Measurements from ENCODE around the gene TBC1D4.
"Not testable (repeated sequence)": the region's sequence is repeated elsewhere in the genome, so short reads cannot be mapped to it uniquely, and the experiment has no call there.

The TBC1D4 gene

GRCh38 chr13:75258159-75258782 lies 223.7 kb downstream of the TBC1D4 start:
- peak; percentile 25 for DNase-seq

DNA sequence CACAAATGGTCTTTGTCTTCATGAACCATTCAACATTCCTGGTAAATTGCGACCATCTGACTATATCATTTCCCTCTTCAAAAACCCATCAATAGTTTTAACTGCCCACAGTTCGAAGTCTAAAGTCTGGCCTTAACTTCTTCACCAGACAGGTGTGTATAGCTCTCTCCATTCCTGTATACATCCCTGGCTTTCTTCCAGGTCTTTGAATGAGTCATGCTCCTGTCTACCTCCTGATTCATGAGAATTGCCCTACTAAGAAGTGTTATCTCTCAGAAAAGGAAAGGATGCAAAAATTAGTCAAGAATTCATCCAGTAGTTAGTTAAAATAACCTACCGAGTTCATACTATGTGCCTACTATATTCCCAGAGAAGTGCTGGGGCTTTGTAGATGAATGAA lies 225.0 kb downstream of the TBC1D4 start:
- DNase-seq: peak; percentile 68

GRCh38 chr13:75255653-75256052 lies 226.3 kb downstream of the TBC1D4 start:
- no peak for DNase-seq

- no peak for DNase-seq
Observed at GRCh38 chr13:75255147-75255546, 226.8 kb downstream of the TBC1D4 start.

GRCh38 chr13:75251188-75251587 lies 230.8 kb downstream of the TBC1D4 start:
- DNase-seq: no peak

DNA sequence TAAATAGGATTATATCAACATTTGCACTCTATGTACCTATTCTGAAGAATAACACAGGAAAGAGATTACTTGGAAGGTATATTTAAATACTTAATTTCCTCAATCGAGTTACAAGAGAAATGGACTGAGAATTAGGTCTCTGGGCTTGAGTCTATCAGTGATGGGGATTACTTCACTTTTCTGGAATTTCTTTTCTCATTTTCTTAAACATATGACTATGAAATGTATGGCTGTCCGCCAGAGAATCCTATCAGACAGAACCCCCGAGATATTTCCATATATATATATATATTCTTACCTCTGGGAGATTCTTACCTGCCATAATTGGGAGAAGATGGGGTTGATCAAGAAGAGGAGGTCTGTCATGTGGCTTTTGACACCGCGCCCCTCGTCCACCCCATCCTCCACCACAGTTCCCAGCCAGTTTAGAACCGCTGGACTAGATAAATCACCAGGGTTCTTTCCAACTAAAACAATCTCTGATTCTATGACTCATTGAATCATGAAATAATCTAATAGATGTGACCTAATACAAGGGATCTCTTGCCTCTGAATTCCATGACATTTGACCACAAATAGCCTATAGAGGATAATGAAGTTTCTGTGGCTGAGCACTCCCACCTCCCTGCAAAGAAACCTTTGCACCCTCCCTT lies 231.3 kb downstream of the TBC1D4 start:
- no peak for DNase-seq

GRCh38 chr13:75245578-75245977 lies 236.4 kb downstream of the TBC1D4 start:
- DNase-seq: not testable (repeated sequence)

DNA sequence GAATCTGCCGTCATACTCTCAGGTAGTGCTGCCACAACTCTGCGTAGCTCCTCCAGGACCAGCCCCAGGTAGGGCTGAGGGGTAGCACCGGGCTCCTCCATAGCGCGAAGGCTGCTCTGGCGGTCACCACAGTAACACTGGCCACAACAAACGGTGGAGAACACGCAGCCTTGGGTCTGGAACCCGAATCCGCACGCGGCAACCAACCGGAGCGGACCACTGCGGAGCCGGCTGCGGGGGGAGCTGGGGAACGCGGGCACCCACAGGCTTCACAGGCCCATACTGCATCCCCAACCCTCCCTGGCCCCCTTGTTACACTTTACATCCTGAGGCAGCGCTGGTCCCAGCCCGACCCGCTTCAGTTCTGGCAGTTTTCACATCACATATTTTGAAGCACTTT lies 241.7 kb downstream of the TBC1D4 start:
- DNase-seq: not testable (repeated sequence)

- DNase-seq: no peak
Observed at GRCh38 chr13:75236774-75237173, 245.2 kb downstream of the TBC1D4 start.

Data from DMS53 (cell line).